ENCODE data around the gene JPH3. TPM values are rescaled to one million over a fixed set of nuclear protein-coding genes. Genes with fewer than 3 reads are reported as not detected.
"Not testable (repeated sequence)": the region's sequence is repeated elsewhere in the genome, so short reads cannot be mapped to it uniquely, and the experiment has no call there.

The JPH3 gene
- total and polyA plus RNA-seq, 10 of the 15 experiments (the other 5 are each of a cell fraction or from before 2014, with no cell fraction given), result 0.05 TPM; not detected in 9

- Histone ChIP-seq H3K4me2 (ENCODE audit: control insufficient read depth, insufficient read depth) (no peak overlapping the region), H3K36me3 (ENCODE audit: control insufficient read depth in 2 of 2, insufficient read depth in 2 of 2, low read length in 1 of 2) (peaks cover 13 to 29% of the 10 kb centered on the region in 2 experiments), H4K20me1 (ENCODE audit: control insufficient read depth, insufficient read depth) (no peaks in the 10 kb centered on the region), H3K27ac (ENCODE audit: control insufficient read depth, insufficient read depth) (peak overlapping the region; percentile 87), H3K4me3 (no peak overlapping the region), H2AFZ (ENCODE audit: control insufficient read depth, low read depth, low read length) (no peak overlapping the region), H3K4me1 (ENCODE audit: control insufficient read depth, insufficient read depth, low read length) (peaks cover 25% of the 10 kb centered on the region), H3K27me3 (replicated peaks in 1 of 2; ENCODE audit: control insufficient read depth in 2 of 2, insufficient read depth in 2 of 2, low read length in 1 of 2) (no peaks in the 10 kb centered on the region), H3K79me2 (ENCODE audit: control insufficient read depth, insufficient read depth, low read length) (peaks cover 3% of the 10 kb centered on the region; the same call in 1 of the 2 replicates), H3K9ac (ENCODE audit: control insufficient read depth, insufficient read depth, low read length) (peak overlapping the region; percentile 18; the same call in 1 of the 2 replicates), H3K9me3 (replicated peaks; ENCODE audit: control insufficient read depth, insufficient read depth, low read length) (no peaks in the 10 kb centered on the region)
- ChIA-PET CTCF (interaction anchor here (0.5 to 2.9 kb wide), 2 partner anchors 43 to 257 kb away, joined by 3 to 12 read pairs; no protein-coding TSS in a partner anchor), RAD21 (ENCODE audit: unreplicated experiment) (no interaction called here), SMC1A (ENCODE audit: uncharacterized antibody, unreplicated experiment) (no interaction called here), POLR2A (no interaction called here)
- in situ Hi-C loops (cut with MboI), result no loop called here
- 84% methylated on average over 22 of the region's 28 CpGs for WGBS (ENCODE audit: insufficient coverage, insufficient replicate concordance, low lambda C conversion rate, missing lambda C conversion rate)
- ATAC-seq (no peak), DNase-seq (ENCODE audit: low read depth, low spot score) (no peak), FAIRE-seq (no peak)
- BruUV-seq (replicated peaks), result no TSS peak
- intact Hi-C loops (cut with micrococcal nuclease; ENCODE audit: unreplicated experiment), result no loop called here
- TF ChIP-seq USF2 (IDR thresholded peaks at IDR 0.05; ENCODE audit: borderline replicate concordance, low read depth, low read length), result no peak
- peak; percentile 40 for TF ChIP-seq BCL3 (IDR thresholded peaks at IDR 0.05; ENCODE audit: borderline replicate concordance, insufficient read depth, low read depth, low read length, poor library complexity, severe bottlenecking)
Observed at GRCh38 chr16:87725596-87726235, 123.4 kb downstream of the JPH3 start.

- FAIRE-seq; DNase-seq (ENCODE audit: low read depth, low spot score); CTCF ChIA-PET; H3K79me2 ChIP-seq (ENCODE audit: control insufficient read depth, insufficient read depth, low read length); RAD21 ChIA-PET (ENCODE audit: unreplicated experiment); H3K4me2 ChIP-seq (ENCODE audit: control insufficient read depth, insufficient read depth); H3K27me3 ChIP-seq (replicated peaks in 1 of 2; ENCODE audit: control insufficient read depth in 2 of 2, insufficient read depth in 2 of 2, low read length in 1 of 2); H3K27ac ChIP-seq (ENCODE audit: control insufficient read depth, insufficient read depth); H4K20me1 ChIP-seq (ENCODE audit: control insufficient read depth, insufficient read depth); H3K9ac ChIP-seq (ENCODE audit: control insufficient read depth, insufficient read depth, low read length); intact Hi-C loops (cut with micrococcal nuclease; ENCODE audit: unreplicated experiment); H2AFZ ChIP-seq (ENCODE audit: control insufficient read depth, low read depth, low read length); in situ Hi-C loops (cut with MboI); SMC1A ChIA-PET (ENCODE audit: uncharacterized antibody, unreplicated experiment); BruUV-seq (replicated peaks); H3K9me3 ChIP-seq (replicated peaks; ENCODE audit: control insufficient read depth, insufficient read depth, low read length); ATAC-seq; H3K4me3 ChIP-seq: not testable (repeated sequence)
- peaks cover 13 to 28% of the 10 kb centered on the region in 2 experiments for H3K36me3 ChIP-seq (ENCODE audit: control insufficient read depth in 2 of 2, insufficient read depth in 2 of 2, low read length in 1 of 2)
- POLR2A ChIA-PET, result interaction anchor here (0.7 kb wide), 1 partner anchor 386 kb away, joined by 3 read pairs; no protein-coding TSS in a partner anchor
- H3K4me1 ChIP-seq (ENCODE audit: control insufficient read depth, insufficient read depth, low read length), result peaks cover 25% of the 10 kb centered on the region
- 88% methylated on average over 10 of the region's 40 CpGs for WGBS (ENCODE audit: insufficient coverage, insufficient replicate concordance, low lambda C conversion rate, missing lambda C conversion rate)
Observed at GRCh38 chr16:87726577-87726976, 124.3 kb downstream of the JPH3 start.

Data from GM12878 (cell line).